Osteoblast (primary cell): ENCODE measurements around the gene OSBP2. TPM values are rescaled to one million over a fixed set of nuclear protein-coding genes. Genes with fewer than 3 reads are reported as not detected.

Source experiments
- DNase-seq: peaks from one replicate; pipeline ENCODE4 v3.0.0; 2011; ENCODE audit warnings: low spot score, mixed read lengths; ENCODE audit not compliant: insufficient read length; ENCODE audit errors: missing footprints
- H2AFZ ChIP-seq: 2 replicates; pipeline ENCODE4 v1.6.0; 2011; ENCODE audit warnings: mild to moderate bottlenecking, low read length
- H3K27ac ChIP-seq: 2 replicates; pipeline ENCODE4 v1.5.1; 2011; ENCODE audit warnings: mild to moderate bottlenecking, low read depth, low read length, moderate library complexity
- H3K27me3 ChIP-seq: 2 replicates; pipeline ENCODE4 v1.6.0; 2012; ENCODE audit warnings: mild to moderate bottlenecking, control low read depth, inconsistent platforms, low read length, moderate library complexity; ENCODE audit not compliant: insufficient read depth
- H3K36me3 ChIP-seq: 2 replicates; pipeline ENCODE4 v1.5.1; 2011; ENCODE audit warnings: mild to moderate bottlenecking, low read length, control low read depth, moderate library complexity; ENCODE audit not compliant: insufficient read depth
- H3K4me1 ChIP-seq: 2 replicates; pipeline ENCODE4 v1.5.1; 2011; ENCODE audit warnings: mild to moderate bottlenecking, low read length, control low read depth, moderate library complexity; ENCODE audit not compliant: insufficient read depth
- H3K4me2 ChIP-seq: 2 replicates; pipeline ENCODE4 v1.6.0; 2011; ENCODE audit warnings: mild to moderate bottlenecking, low read length; ENCODE audit not compliant: insufficient read depth
- H3K4me3 ChIP-seq: fragments of 200-600 bp; sonication (generic); 3 replicates; pipeline ENCODE4 v1.5.1; 2012; ENCODE audit warnings: mild to moderate bottlenecking, low read length, inconsistent platforms; ENCODE audit not compliant: insufficient read depth
- H3K79me2 ChIP-seq: 2 replicates; pipeline ENCODE4 v1.6.0; 2012; ENCODE audit warnings: mild to moderate bottlenecking, low read length, control low read depth, inconsistent platforms; ENCODE audit not compliant: insufficient read depth
- H3K9me3 ChIP-seq: 2 replicates; pipeline ENCODE4 v1.5.1; 2011; ENCODE audit warnings: low read depth, low read length, control low read depth
- H4K20me1 ChIP-seq: 2 replicates; pipeline ENCODE4 v1.6.0; 2012; ENCODE audit warnings: mild to moderate bottlenecking, low read length, control low read depth; ENCODE audit not compliant: insufficient read depth
- CTCF ChIP-seq: IDR thresholded peaks from 2 replicates; pipeline ENCODE4 v1.5.1; 2011; ENCODE audit warnings: mild to moderate bottlenecking, low read depth, low read length, moderate library complexity; ENCODE audit errors: extremely low read depth
- total RNA-seq: library from RNA; depleted of rRNA; stranded (reverse); fragments of >200 nt; gene quantifications from 2 replicates; pipeline ENCODE4 v1.2.3, GENCODE V29; 2012

Gene OSBP2
- total RNA-seq, 1 donor: 4.3 TPM

GRCh38 chr22:30874431-30875370, 180.0 kb downstream of the OSBP2 start:
- Histone ChIP-seq H3K27ac (no peak overlapping the region), H3K9me3 (no peaks in the 10 kb centered on the region), H3K4me2 (no peak overlapping the region), H4K20me1 (peaks cover 3% of the 10 kb centered on the region), H3K4me1 (no peaks in the 10 kb centered on the region), H3K79me2 (no peaks in the 10 kb centered on the region), H3K27me3 (no peaks in the 10 kb centered on the region), H2AFZ (no peak overlapping the region), H3K36me3 (no peaks in the 10 kb centered on the region), H3K4me3 (no peak overlapping the region)
- peak; percentile 76 for DNase-seq
- TF ChIP-seq CTCF: no peak

GRCh38 chr22:30875481-30876215, 181.0 kb downstream of the OSBP2 start:
- Histone ChIP-seq H4K20me1 (peaks cover 3% of the 10 kb centered on the region), H3K27me3 (no peaks in the 10 kb centered on the region), H2AFZ (no peak overlapping the region), H3K9me3 (no peaks in the 10 kb centered on the region), H3K79me2 (no peaks in the 10 kb centered on the region), H3K27ac (no peak overlapping the region), H3K4me3 (no peak overlapping the region), H3K36me3 (no peaks in the 10 kb centered on the region), H3K4me1 (no peaks in the 10 kb centered on the region), H3K4me2 (no peak overlapping the region)
- DNase-seq: peak; percentile 79
- no peak for TF ChIP-seq CTCF

- H4K20me1 ChIP-seq: peaks cover 3% of the 10 kb centered on the region
- DNase-seq: peak; percentile 65
- no peaks in the 10 kb centered on the region for H3K4me1 ChIP-seq
- no peaks in the 10 kb centered on the region for H3K79me2 ChIP-seq
- H3K4me2 ChIP-seq: no peak overlapping the region
- H3K27ac ChIP-seq: no peak overlapping the region
- no peaks in the 10 kb centered on the region for H3K36me3 ChIP-seq
- no peak overlapping the region for H3K4me3 ChIP-seq
- H2AFZ ChIP-seq: no peak overlapping the region
- TF ChIP-seq CTCF: no peak
- no peaks in the 10 kb centered on the region for H3K27me3 ChIP-seq
- no peaks in the 10 kb centered on the region for H3K9me3 ChIP-seq
Observed at GRCh38 chr22:30876221-30876751, 181.6 kb downstream of the OSBP2 start.
